GM12891 (cell line): ENCODE results near the gene SERPINC1.

Source experiments
- POLR2A ChIP-seq: IDR thresholded peaks from 2 replicates; pipeline ENCODE4 v1.6.1; 2011; ENCODE audit warnings: low read depth, low read length, control low read depth
- POLR2AphosphoS5 ChIP-seq: IDR thresholded peaks from 2 replicates; pipeline ENCODE4 v1.6.1; 2011; ENCODE audit warnings: low read depth, low read length, control low read depth
- POU2F2 ChIP-seq: IDR thresholded peaks from 2 replicates; pipeline ENCODE4 v1.6.1; 2011; ENCODE audit warnings: low read depth, mild to moderate bottlenecking, control low read depth, low read length, moderate library complexity

GRCh38 chr1:173946380-173946921 is 29.3 kb upstream of the SERPINC1 start:
- TF ChIP-seq POLR2AphosphoS5 (no peak), POLR2A (no peak), POU2F2 (no peak)
